Gastroesophageal sphincter (tissue), 3 donors: Measurements from ENCODE around the gene DSG4.

Experiments used
- EP300 ChIP-seq: sonication (generic); formaldehyde crosslinking; IDR thresholded peaks from one replicate; pipeline ENCODE4 v1.6.1; 2017; ENCODE audit warnings: antibody characterized with exemption, mild to moderate bottlenecking
- POLR2A ChIP-seq, 2 donors: fragments of 450-650 bp; IDR thresholded peaks; one replicate each; pipeline ENCODE4 v1.6.1; 2017; ENCODE audit warnings: antibody characterized with exemption in 2 of 2, mild to moderate bottlenecking in 2 of 2, moderate library complexity in 1 of 2
- POLR2AphosphoS5 ChIP-seq: sonication (generic); formaldehyde crosslinking; IDR thresholded peaks from one replicate; pipeline ENCODE4 v1.6.1; 2017; ENCODE audit warnings: antibody characterized with exemption
- TF ChIP-seq, protein P1 (sequence below), 4 experiments: fragments of 200-600 bp in 2 of 4; fragments of 450-650 bp in 2 of 4; sonication (generic) in 1 of 4; IDR thresholded peaks; one replicate each; pipeline ENCODE4 v1.5.1; 2017 to 2019; ENCODE audit warnings: antibody characterized with exemption in 4 of 4, mild to moderate bottlenecking in 2 of 4, moderate library complexity in 2 of 4

DNA sequence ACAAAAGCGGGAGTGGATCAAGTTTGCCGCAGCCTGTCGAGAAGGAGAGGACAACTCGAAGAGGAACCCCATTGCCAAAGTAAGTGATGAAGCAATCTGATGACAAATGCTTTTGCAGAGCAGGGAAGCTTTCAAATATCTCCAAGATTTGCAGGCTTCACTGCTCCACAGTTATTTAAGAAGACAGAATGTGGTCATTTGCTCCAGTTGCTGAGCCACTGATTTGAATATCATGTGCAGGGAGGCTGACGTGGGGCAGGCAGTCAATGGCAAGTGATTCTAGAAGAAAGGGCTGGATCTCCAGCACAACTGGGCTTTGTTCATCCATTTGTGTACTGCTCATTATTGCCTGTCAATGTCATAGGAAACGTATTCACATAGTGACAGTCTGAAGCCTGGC, 10.2 kb downstream of the DSG4 start:
- TF ChIP-seq, protein P1, sequence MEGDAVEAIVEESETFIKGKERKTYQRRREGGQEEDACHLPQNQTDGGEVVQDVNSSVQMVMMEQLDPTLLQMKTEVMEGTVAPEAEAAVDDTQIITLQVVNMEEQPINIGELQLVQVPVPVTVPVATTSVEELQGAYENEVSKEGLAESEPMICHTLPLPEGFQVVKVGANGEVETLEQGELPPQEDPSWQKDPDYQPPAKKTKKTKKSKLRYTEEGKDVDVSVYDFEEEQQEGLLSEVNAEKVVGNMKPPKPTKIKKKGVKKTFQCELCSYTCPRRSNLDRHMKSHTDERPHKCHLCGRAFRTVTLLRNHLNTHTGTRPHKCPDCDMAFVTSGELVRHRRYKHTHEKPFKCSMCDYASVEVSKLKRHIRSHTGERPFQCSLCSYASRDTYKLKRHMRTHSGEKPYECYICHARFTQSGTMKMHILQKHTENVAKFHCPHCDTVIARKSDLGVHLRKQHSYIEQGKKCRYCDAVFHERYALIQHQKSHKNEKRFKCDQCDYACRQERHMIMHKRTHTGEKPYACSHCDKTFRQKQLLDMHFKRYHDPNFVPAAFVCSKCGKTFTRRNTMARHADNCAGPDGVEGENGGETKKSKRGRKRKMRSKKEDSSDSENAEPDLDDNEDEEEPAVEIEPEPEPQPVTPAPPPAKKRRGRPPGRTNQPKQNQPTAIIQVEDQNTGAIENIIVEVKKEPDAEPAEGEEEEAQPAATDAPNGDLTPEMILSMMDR (IDR thresholded peaks at IDR 0.05) = no peak
- no peak for TF ChIP-seq POLR2A (IDR thresholded peaks at IDR 0.05)
- TF ChIP-seq POLR2AphosphoS5 = no peak
- no peak for TF ChIP-seq EP300
